HG03045 (cell line): ENCODE results near the gene DNAJB13.

Experiments
- ATAC-seq: cut with Tn5 transposase; IDR thresholded peaks from one replicate; pipeline ENCODE4 v1.9.1; 2021; ENCODE audit warnings: mild to moderate bottlenecking, moderate library complexity; ENCODE audit not compliant: unreplicated experiment

DNAJB13 gene

GRCh38 chr11:73949912-73950311 is 914 bp upstream of the DNAJB13 start:
- ATAC-seq: no peak

DNA sequence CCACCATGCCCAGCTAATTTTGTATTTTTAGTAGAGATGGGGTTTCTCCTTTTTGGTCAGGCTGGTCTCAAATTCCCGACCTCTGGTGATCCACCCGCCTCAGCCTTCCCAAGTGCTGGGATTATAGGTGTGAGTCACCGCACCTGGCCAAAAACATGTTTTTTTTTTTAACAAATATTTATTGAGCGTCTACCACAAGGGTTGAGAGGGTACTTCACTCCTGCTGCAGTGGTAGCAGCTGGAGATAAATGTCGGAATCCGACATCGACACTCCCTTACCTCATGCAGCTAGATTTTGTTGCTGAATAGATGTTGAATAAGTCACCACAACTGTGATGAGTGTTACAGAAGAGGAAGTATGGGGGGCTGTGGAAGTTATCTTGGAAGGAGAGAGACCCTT is 971 bp downstream of the DNAJB13 start:
- no peak for ATAC-seq

GRCh38 chr11:73956876-73957653 is 6.2 kb downstream of the DNAJB13 start:
- ATAC-seq: no peak

GRCh38 chr11:73957654-73958361 is 7.0 kb downstream of the DNAJB13 start:
- no peak for ATAC-seq

- no peak for ATAC-seq
Measured at GRCh38 chr11:73958521-73959141, 7.8 kb downstream of the DNAJB13 start.

- no peak for ATAC-seq
Measured at GRCh38 chr11:73961321-73961720, 10.5 kb downstream of the DNAJB13 start.

GRCh38 chr11:73962101-73962705 is 11.4 kb downstream of the DNAJB13 start:
- no peak for ATAC-seq

GRCh38 chr11:73963861-73964260 is 13.0 kb downstream of the DNAJB13 start:
- no peak for ATAC-seq

GRCh38 chr11:73965076-73965763 is 14.4 kb downstream of the DNAJB13 start:
- no peak for ATAC-seq

DNA sequence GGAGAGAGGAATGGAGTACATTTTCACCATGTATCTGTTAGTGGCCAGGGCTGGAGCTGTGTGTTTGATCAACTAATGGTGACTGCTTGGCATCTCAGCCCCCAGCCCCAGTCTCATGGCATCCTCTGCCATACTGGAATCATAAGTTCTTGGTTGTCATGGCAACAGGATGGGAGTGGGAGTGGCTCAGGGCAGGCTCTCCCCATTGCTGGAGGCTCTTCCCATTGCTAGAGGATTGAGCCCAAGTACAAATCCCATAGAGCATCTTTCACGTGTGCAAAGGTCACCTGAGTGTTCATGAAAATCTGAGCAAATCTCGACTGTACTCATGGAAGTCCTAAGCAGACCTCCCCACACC is 14.9 kb downstream of the DNAJB13 start:
- ATAC-seq: no peak

GRCh38 chr11:73968356-73968966 is 17.6 kb downstream of the DNAJB13 start:
- no peak for ATAC-seq

- ATAC-seq: no peak
Measured at GRCh38 chr11:73969091-73969490, 18.3 kb downstream of the DNAJB13 start.

DNA sequence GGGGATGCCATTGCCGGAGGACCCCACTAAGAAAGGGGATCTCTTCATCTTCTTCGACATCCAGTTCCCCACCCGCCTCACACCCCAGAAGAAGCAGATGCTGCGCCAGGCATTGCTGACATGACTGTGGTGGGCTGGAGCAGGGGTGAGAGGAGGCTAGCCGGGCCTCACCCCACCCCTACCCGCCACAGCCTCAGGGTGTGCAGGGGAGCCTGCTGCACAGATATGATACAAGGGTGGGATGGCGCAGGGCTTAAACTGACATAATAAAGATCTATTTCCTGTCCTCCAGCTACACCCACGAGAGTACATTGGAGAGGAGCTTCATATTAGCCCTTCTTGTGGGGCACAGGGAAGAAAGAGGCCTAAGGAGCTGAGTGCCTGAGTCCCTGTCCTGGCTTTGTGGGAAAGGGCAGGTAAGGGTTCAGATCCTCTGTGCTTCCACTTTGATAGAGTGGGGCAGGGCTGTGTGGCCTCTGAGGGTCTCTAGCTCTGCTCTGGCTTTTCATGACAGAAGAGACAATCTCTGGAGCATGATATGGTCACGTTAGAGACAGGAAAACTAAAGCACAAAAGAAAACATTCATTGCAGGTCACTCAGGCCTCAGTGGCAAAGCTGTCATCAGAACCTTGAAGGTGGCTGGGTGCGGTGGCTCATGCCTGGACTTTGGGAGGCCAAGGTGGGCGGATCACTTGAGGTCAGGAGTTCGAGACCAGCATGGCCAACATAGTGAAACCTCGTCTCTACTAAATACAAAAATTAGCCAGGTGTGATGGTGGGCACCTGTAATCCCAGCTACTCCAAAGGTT is 19.4 kb downstream of the DNAJB13 start:
- ATAC-seq: no peak

GRCh38 chr11:73971175-73971719 is 20.4 kb downstream of the DNAJB13 start:
- ATAC-seq: no peak

GRCh38 chr11:73972187-73972586 is 21.4 kb downstream of the DNAJB13 start:
- no peak for ATAC-seq

GRCh38 chr11:73972620-73973449 is 22.0 kb downstream of the DNAJB13 start:
- ATAC-seq: no peak

- ATAC-seq: no peak
Measured at GRCh38 chr11:73974604-73975478, 24.0 kb downstream of the DNAJB13 start.

DNA sequence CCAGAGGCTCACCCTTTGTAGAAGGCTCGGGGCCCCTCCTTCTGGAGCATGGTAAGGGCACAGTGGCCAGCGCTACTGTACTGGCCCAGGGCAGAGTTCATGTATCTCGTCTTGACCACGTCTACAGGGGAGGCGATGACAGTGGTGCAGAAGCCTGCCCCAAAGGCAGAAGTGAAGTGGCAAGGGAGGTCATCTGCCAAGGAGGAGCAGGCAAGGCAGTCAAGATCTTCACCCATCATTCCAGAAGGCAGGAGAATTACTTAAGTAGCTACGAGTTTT is 24.6 kb downstream of the DNAJB13 start:
- no peak for ATAC-seq
